CD8-positive, alpha-beta memory T cell (primary cell): ENCODE results near the gene GEMIN7. TPM values are rescaled to one million over a fixed set of nuclear protein-coding genes. Genes with fewer than 3 reads are reported as not detected.
A peak's percentile ranks its signal among the peaks of the same experiment; 100 is the strongest.

Experiments
- CTCF ChIA-PET: fragments of 350-600 bp; sonication (Branson Sonifier 250); formaldehyde crosslinking; loops from one replicate; lab custom pipeline; 2021; ENCODE audit warnings: antibody characterized with exemption; lab: Charles Lee
- POLR2A ChIA-PET: fragments of 350-600 bp; sonication (Branson Sonifier 250); formaldehyde crosslinking; loops from one replicate; lab custom pipeline; 2021; ENCODE audit warnings: antibody characterized with exemption; lab: Charles Lee
- DNase-seq, 5 donors: peaks; one replicate each; pipeline versions ENCODE4 v3.0.0 to v3.0.0-alpha.2; 2020 to 2022; ENCODE audit warnings: mixed read lengths in 1 of 5
- H3K27ac ChIP-seq: one replicate; pipeline ENCODE4 v1.7.0; 2013; ENCODE audit warnings: low read depth, mild to moderate bottlenecking, low read length, moderate library complexity
- H3K27me3 ChIP-seq: 2 replicates; pipeline ENCODE4 v1.7.0; 2013; ENCODE audit warnings: low read length, mild to moderate bottlenecking; ENCODE audit not compliant: insufficient read depth, poor library complexity, severe bottlenecking
- H3K36me3 ChIP-seq: 2 replicates; pipeline ENCODE4 v1.7.0; 2013; ENCODE audit warnings: mild to moderate bottlenecking, low read length, moderate library complexity; ENCODE audit not compliant: insufficient read depth
- H3K4me1 ChIP-seq: 2 replicates; pipeline ENCODE4 v1.7.0; 2013; ENCODE audit warnings: mild to moderate bottlenecking, low read length, moderate library complexity; ENCODE audit not compliant: insufficient read depth
- H3K4me3 ChIP-seq: 2 replicates; pipeline ENCODE4 v1.7.0; 2013; ENCODE audit warnings: mild to moderate bottlenecking, low read length
- H3K9me3 ChIP-seq: 2 replicates; pipeline ENCODE4 v1.7.0; 2013; ENCODE audit warnings: mild to moderate bottlenecking, low read length
- H3K27ac Mint-ChIP-seq, 8 donors: one replicate each; pipeline ENCODE4 v1.8.0; 2020 to 2021; ENCODE audit warnings: mixed read lengths in 8 of 8, mild to moderate bottlenecking in 6 of 8, inconsistent platforms in 3 of 8, moderate library complexity in 3 of 8
- H3K27me3 Mint-ChIP-seq, 2 donors: one replicate each; pipeline ENCODE4 v1.8.0; 2020 to 2021; ENCODE audit warnings: mixed read lengths in 2 of 2, mild to moderate bottlenecking in 1 of 2, moderate library complexity in 1 of 2
- H3K36me3 Mint-ChIP-seq, 3 donors: one replicate each; pipeline ENCODE4 v1.8.0; 2020 to 2021; ENCODE audit warnings: mixed read lengths in 3 of 3, inconsistent platforms in 1 of 3, mild to moderate bottlenecking in 1 of 3
- H3K4me1 Mint-ChIP-seq, 3 donors: one replicate each; pipeline ENCODE4 v1.8.0; 2020 to 2021; ENCODE audit warnings: mixed read lengths in 3 of 3, inconsistent platforms in 1 of 3, mild to moderate bottlenecking in 1 of 3
- H3K4me3 Mint-ChIP-seq, 7 donors: one replicate each; pipeline ENCODE4 v1.8.0; 2020 to 2021; ENCODE audit warnings: mixed read lengths in 7 of 7, mild to moderate bottlenecking in 6 of 7, moderate library complexity in 4 of 7, inconsistent platforms in 2 of 7
- H3K9me3 Mint-ChIP-seq, 5 donors: one replicate each; pipeline ENCODE4 v1.8.0; 2020 to 2022; ENCODE audit warnings: mixed read lengths in 5 of 5, mild to moderate bottlenecking in 3 of 5, moderate library complexity in 2 of 5, inconsistent platforms in 1 of 5
- polyA plus RNA-seq: library from polyadenylated mRNA; unstranded; fragments of 300-500 nt; fragmentation: Illumina TruSeq; gene quantifications from one replicate; pipeline ENCODE4 v1.2.3, GENCODE V29; 2021
- total RNA-seq, 2 experiments: library from RNA; stranded (reverse); gene quantifications; one replicate each; pipeline ENCODE4 v1.2.3, GENCODE V29; 2021

The GEMIN7 gene
- total and polyA plus RNA-seq, 3 experiments from 2014 or later = 51.6 to 93.5 (median 51.6) TPM

DNA sequence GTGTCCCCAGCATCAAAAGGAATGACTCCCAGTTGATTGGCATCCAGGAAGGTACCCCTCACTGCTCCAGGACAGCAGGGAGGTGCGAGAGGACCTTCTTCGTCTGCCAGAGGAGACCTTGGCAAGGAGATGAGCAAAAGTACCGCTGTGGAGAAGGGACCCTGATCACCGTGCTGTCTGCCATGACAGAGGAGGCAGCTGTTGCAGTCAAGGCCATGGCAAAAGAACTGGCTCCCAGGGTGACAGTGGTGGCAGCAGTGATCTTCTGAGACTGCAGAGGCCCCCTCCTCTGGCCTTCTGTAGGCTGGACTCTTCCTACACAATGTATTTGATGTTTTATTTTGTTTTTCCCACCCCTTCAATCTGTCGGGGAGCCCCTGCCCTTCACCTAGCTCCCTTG lies 49.7 kb downstream of the GEMIN7 start:
- peak overlapping the region in 2 of 8 donors; percentile 9 to 74 for H3K27ac Mint-ChIP-seq
- peaks cover 0 to 4% (median 0%) of the 10 kb centered on the region in 3 donors for H3K36me3 Mint-ChIP-seq
- POLR2A ChIA-PET = no interaction called here
- H3K4me1 Mint-ChIP-seq = peaks cover 7 to 20% (median 10%) of the 10 kb centered on the region in 3 donors
- H3K27me3 ChIP-seq = no peaks in the 10 kb centered on the region
- no peaks in the 10 kb centered on the region for H3K27me3 Mint-ChIP-seq
- no peak overlapping the region for H3K4me3 Mint-ChIP-seq
- no peaks in the 10 kb centered on the region for H3K36me3 ChIP-seq
- H3K4me1 ChIP-seq = peaks cover 5% of the 10 kb centered on the region
- H3K9me3 ChIP-seq = no peaks in the 10 kb centered on the region
- no peaks in the 10 kb centered on the region for H3K9me3 Mint-ChIP-seq
- CTCF ChIA-PET = no interaction called here
- H3K4me3 ChIP-seq = no peak overlapping the region
- DNase-seq = no peak
- no peak overlapping the region for H3K27ac ChIP-seq

DNA sequence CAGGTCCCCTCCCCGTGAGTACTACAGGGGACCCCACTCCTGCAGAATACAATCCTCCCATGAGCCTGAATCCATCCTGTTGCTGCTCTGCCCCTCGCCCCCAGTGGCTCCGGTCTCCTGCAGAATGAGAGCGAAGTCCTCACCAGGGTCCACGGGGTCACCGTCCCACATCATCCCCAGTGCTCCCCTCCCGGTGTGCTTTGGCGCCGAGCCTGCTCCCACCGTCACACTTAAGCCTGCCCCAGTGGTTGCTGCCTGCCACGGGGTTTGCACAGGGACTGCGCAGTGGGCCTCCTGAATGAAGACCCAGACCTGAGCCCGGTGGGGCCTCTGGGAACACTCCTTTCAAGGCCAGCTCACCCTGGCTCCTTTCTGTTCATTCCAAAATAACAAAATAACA lies 51.2 kb downstream of the GEMIN7 start:
- Histone ChIP-seq H3K4me3 (no peak overlapping the region), H3K4me1 (peaks cover 5% of the 10 kb centered on the region), H3K27ac (no peak overlapping the region), H3K9me3 (no peaks in the 10 kb centered on the region), H3K27me3 (no peaks in the 10 kb centered on the region), H3K36me3 (no peaks in the 10 kb centered on the region)
- Mint-ChIP-seq H3K27me3 (no peaks in the 10 kb centered on the region), H3K9me3 (no peaks in the 10 kb centered on the region), H3K27ac (no peak overlapping the region), H3K4me3 (no peak overlapping the region), H3K4me1 (peaks cover 9 to 23% (median 11%) of the 10 kb centered on the region in 3 donors), H3K36me3 (peaks cover 0 to 4% (median 0%) of the 10 kb centered on the region in 3 donors)
- no peak for DNase-seq
- ChIA-PET POLR2A (no interaction called here), CTCF (no interaction called here)

- Mint-ChIP-seq H3K9me3 (no peaks in the 10 kb centered on the region), H3K4me3 (no peak overlapping the region), H3K27ac (peak overlapping the region in 2 of 8 donors; percentile 63 to 64), H3K4me1 (peaks cover 6 to 15% (median 7%) of the 10 kb centered on the region in 3 donors), H3K36me3 (peaks cover 0 to 4% (median 0%) of the 10 kb centered on the region in 3 donors), H3K27me3 (no peaks in the 10 kb centered on the region)
- ChIA-PET CTCF (no interaction called here), POLR2A (no interaction called here)
- DNase-seq = no peak
- H3K27ac ChIP-seq = no peak overlapping the region
- H3K36me3 ChIP-seq = no peaks in the 10 kb centered on the region
- no peaks in the 10 kb centered on the region for H3K4me1 ChIP-seq
- no peaks in the 10 kb centered on the region for H3K27me3 ChIP-seq
- H3K4me3 ChIP-seq = no peak overlapping the region
- H3K9me3 ChIP-seq = no peaks in the 10 kb centered on the region
Observed at GRCh38 chr19:45130888-45131615, 52.0 kb downstream of the GEMIN7 start.

- no peaks in the 10 kb centered on the region for H3K36me3 ChIP-seq
- POLR2A ChIA-PET = no interaction called here
- CTCF ChIA-PET = no interaction called here
- Mint-ChIP-seq H3K4me3 (no peak overlapping the region), H3K27me3 (no peaks in the 10 kb centered on the region), H3K4me1 (peaks cover 9 to 14% (median 10%) of the 10 kb centered on the region in 3 donors), H3K36me3 (peaks cover 0 to 10% (median 0%) of the 10 kb centered on the region in 3 donors), H3K9me3 (no peaks in the 10 kb centered on the region), H3K27ac (peak overlapping the region in 3 of 8 donors; percentile 14 to 54 (median 47))
- no peak for DNase-seq
- H3K9me3 ChIP-seq = no peaks in the 10 kb centered on the region
- H3K27me3 ChIP-seq = no peaks in the 10 kb centered on the region
- no peak overlapping the region for H3K27ac ChIP-seq
- H3K4me3 ChIP-seq = no peak overlapping the region
- H3K4me1 ChIP-seq = no peaks in the 10 kb centered on the region
Observed at GRCh38 chr19:45133661-45134060, 54.6 kb downstream of the GEMIN7 start.

GRCh38 chr19:45135176-45135885 lies 56.3 kb downstream of the GEMIN7 start:
- Mint-ChIP-seq H3K9me3 (no peaks in the 10 kb centered on the region), H3K4me1 (peaks cover 9 to 14% (median 10%) of the 10 kb centered on the region in 3 donors), H3K4me3 (no peak overlapping the region), H3K27ac (no peak overlapping the region), H3K36me3 (peaks cover 0 to 10% (median 0%) of the 10 kb centered on the region in 3 donors), H3K27me3 (no peaks in the 10 kb centered on the region)
- POLR2A ChIA-PET = no interaction called here
- no peak overlapping the region for H3K27ac ChIP-seq
- no peaks in the 10 kb centered on the region for H3K36me3 ChIP-seq
- CTCF ChIA-PET = interaction anchor here (0.8 to 1.1 kb wide), 2 partner anchors 9 to 18 kb away, joined by 3 read pairs; no protein-coding TSS in a partner anchor
- DNase-seq = no peak
- no peak overlapping the region for H3K4me3 ChIP-seq
- no peaks in the 10 kb centered on the region for H3K27me3 ChIP-seq
- no peaks in the 10 kb centered on the region for H3K9me3 ChIP-seq
- no peaks in the 10 kb centered on the region for H3K4me1 ChIP-seq

- Histone ChIP-seq H3K27ac (no peak overlapping the region), H3K27me3 (no peaks in the 10 kb centered on the region), H3K9me3 (no peaks in the 10 kb centered on the region), H3K36me3 (no peaks in the 10 kb centered on the region), H3K4me3 (no peak overlapping the region), H3K4me1 (no peaks in the 10 kb centered on the region)
- POLR2A ChIA-PET = no interaction called here
- Mint-ChIP-seq H3K36me3 (peaks cover 0 to 23% (median 0%) of the 10 kb centered on the region in 3 donors), H3K4me1 (peaks cover 9 to 14% (median 10%) of the 10 kb centered on the region in 3 donors), H3K9me3 (no peaks in the 10 kb centered on the region), H3K27ac (peak overlapping the region in 1 of 8 donors; percentile 58), H3K27me3 (no peaks in the 10 kb centered on the region), H3K4me3 (no peak overlapping the region)
- CTCF ChIA-PET = interaction anchor here (1.0 to 1.1 kb wide), 2 partner anchors 12 to 16 kb away, joined by 3 read pairs; no protein-coding TSS in a partner anchor
- no peak for DNase-seq
Observed at GRCh38 chr19:45136507-45137178, 57.6 kb downstream of the GEMIN7 start.

GRCh38 chr19:45137179-45137761 lies 58.2 kb downstream of the GEMIN7 start:
- Histone ChIP-seq H3K27me3 (no peaks in the 10 kb centered on the region), H3K4me3 (no peak overlapping the region), H3K4me1 (no peaks in the 10 kb centered on the region), H3K9me3 (no peaks in the 10 kb centered on the region), H3K27ac (no peak overlapping the region), H3K36me3 (no peaks in the 10 kb centered on the region)
- ChIA-PET CTCF (interaction anchor here (1.1 kb wide), 1 partner anchor 12 kb away, joined by 3 read pairs; no protein-coding TSS in a partner anchor), POLR2A (no interaction called here)
- H3K36me3 Mint-ChIP-seq = peaks cover 0 to 24% (median 0%) of the 10 kb centered on the region in 3 donors
- H3K4me1 Mint-ChIP-seq = peaks cover 9 to 14% (median 10%) of the 10 kb centered on the region in 3 donors
- no peaks in the 10 kb centered on the region for H3K27me3 Mint-ChIP-seq
- no peaks in the 10 kb centered on the region for H3K9me3 Mint-ChIP-seq
- H3K27ac Mint-ChIP-seq = peak overlapping the region in 1 of 8 donors; percentile 58
- H3K4me3 Mint-ChIP-seq = no peak overlapping the region
- no peak for DNase-seq
